ENCODE results near the gene KAZN.

KAZN gene

GRCh38 chr1:14778898-14779865 lies 180.7 kb downstream of the KAZN start:
- Histone ChIP-seq H3K4me3 (ENCODE audit: low read depth, low read length) (no peak overlapping the region), H3K4me1 (ENCODE audit: control insufficient read depth, insufficient read depth, low read length, unreplicated experiment) (no peaks in the 10 kb centered on the region), H2AFZ (ENCODE audit: low read length, unreplicated experiment) (no peak overlapping the region), H3K27me3 (ENCODE audit: insufficient read depth, low read length) (no peaks in the 10 kb centered on the region), H3K36me3 (ENCODE audit: insufficient read depth, low read length) (no peaks in the 10 kb centered on the region), H3K27ac (ENCODE audit: low read depth, low read length) (no peak overlapping the region), H3K79me2 (ENCODE audit: control insufficient read depth, insufficient read depth, low read length, unreplicated experiment) (no peaks in the 10 kb centered on the region)

- H3K4me3 ChIP-seq (ENCODE audit: low read depth, low read length), result no peak overlapping the region
- no peaks in the 10 kb centered on the region for H3K4me1 ChIP-seq (ENCODE audit: control insufficient read depth, insufficient read depth, low read length, unreplicated experiment)
- no peaks in the 10 kb centered on the region for H3K36me3 ChIP-seq (ENCODE audit: insufficient read depth, low read length)
- no peaks in the 10 kb centered on the region for H3K79me2 ChIP-seq (ENCODE audit: control insufficient read depth, insufficient read depth, low read length, unreplicated experiment)
- H3K27ac ChIP-seq (ENCODE audit: low read depth, low read length), result no peak overlapping the region
- no peaks in the 10 kb centered on the region for H3K27me3 ChIP-seq (ENCODE audit: insufficient read depth, low read length)
- H2AFZ ChIP-seq (ENCODE audit: low read length, unreplicated experiment), result no peak overlapping the region
These were observed 181.8 kb downstream of the KAZN start for GRCh38 chr1:14780271-14780670.

GRCh38 chr1:14781811-14782210 lies 183.3 kb downstream of the KAZN start:
- H3K36me3 ChIP-seq (ENCODE audit: insufficient read depth, low read length), result no peaks in the 10 kb centered on the region
- no peaks in the 10 kb centered on the region for H3K4me1 ChIP-seq (ENCODE audit: control insufficient read depth, insufficient read depth, low read length, unreplicated experiment)
- no peak overlapping the region for H3K27ac ChIP-seq (ENCODE audit: low read depth, low read length)
- no peak overlapping the region for H2AFZ ChIP-seq (ENCODE audit: low read length, unreplicated experiment)
- no peaks in the 10 kb centered on the region for H3K27me3 ChIP-seq (ENCODE audit: insufficient read depth, low read length)
- no peaks in the 10 kb centered on the region for H3K79me2 ChIP-seq (ENCODE audit: control insufficient read depth, insufficient read depth, low read length, unreplicated experiment)
- H3K4me3 ChIP-seq (ENCODE audit: low read depth, low read length), result no peak overlapping the region

- H3K27ac ChIP-seq (ENCODE audit: low read depth, low read length), result no peak overlapping the region
- H3K4me3 ChIP-seq (ENCODE audit: low read depth, low read length), result no peak overlapping the region
- no peaks in the 10 kb centered on the region for H3K4me1 ChIP-seq (ENCODE audit: control insufficient read depth, insufficient read depth, low read length, unreplicated experiment)
- H2AFZ ChIP-seq (ENCODE audit: low read length, unreplicated experiment), result no peak overlapping the region
- no peaks in the 10 kb centered on the region for H3K36me3 ChIP-seq (ENCODE audit: insufficient read depth, low read length)
- no peaks in the 10 kb centered on the region for H3K27me3 ChIP-seq (ENCODE audit: insufficient read depth, low read length)
- H3K79me2 ChIP-seq (ENCODE audit: control insufficient read depth, insufficient read depth, low read length, unreplicated experiment), result no peaks in the 10 kb centered on the region
These were observed 184.5 kb downstream of the KAZN start for GRCh38 chr1:14782741-14783591.

GRCh38 chr1:14783592-14783886 lies 185.1 kb downstream of the KAZN start:
- no peaks in the 10 kb centered on the region for H3K36me3 ChIP-seq (ENCODE audit: insufficient read depth, low read length)
- H3K79me2 ChIP-seq (ENCODE audit: control insufficient read depth, insufficient read depth, low read length, unreplicated experiment), result no peaks in the 10 kb centered on the region
- H3K4me1 ChIP-seq (ENCODE audit: control insufficient read depth, insufficient read depth, low read length, unreplicated experiment), result no peaks in the 10 kb centered on the region
- H3K27ac ChIP-seq (ENCODE audit: low read depth, low read length), result no peak overlapping the region
- no peak overlapping the region for H2AFZ ChIP-seq (ENCODE audit: low read length, unreplicated experiment)
- H3K27me3 ChIP-seq (ENCODE audit: insufficient read depth, low read length), result no peaks in the 10 kb centered on the region
- no peak overlapping the region for H3K4me3 ChIP-seq (ENCODE audit: low read depth, low read length)

- H3K4me1 ChIP-seq (ENCODE audit: control insufficient read depth, insufficient read depth, low read length, unreplicated experiment), result no peaks in the 10 kb centered on the region
- H2AFZ ChIP-seq (ENCODE audit: low read length, unreplicated experiment), result no peak overlapping the region
- H3K36me3 ChIP-seq (ENCODE audit: insufficient read depth, low read length), result no peaks in the 10 kb centered on the region
- H3K27ac ChIP-seq (ENCODE audit: low read depth, low read length), result no peak overlapping the region
- no peak overlapping the region for H3K4me3 ChIP-seq (ENCODE audit: low read depth, low read length)
- H3K27me3 ChIP-seq (ENCODE audit: insufficient read depth, low read length), result no peaks in the 10 kb centered on the region
- H3K79me2 ChIP-seq (ENCODE audit: control insufficient read depth, insufficient read depth, low read length, unreplicated experiment), result no peaks in the 10 kb centered on the region
These were observed 186.6 kb downstream of the KAZN start for GRCh38 chr1:14784790-14785773.

- H3K27me3 ChIP-seq (ENCODE audit: insufficient read depth, low read length), result no peaks in the 10 kb centered on the region
- H3K36me3 ChIP-seq (ENCODE audit: insufficient read depth, low read length), result no peaks in the 10 kb centered on the region
- H3K4me1 ChIP-seq (ENCODE audit: control insufficient read depth, insufficient read depth, low read length, unreplicated experiment), result no peaks in the 10 kb centered on the region
- no peaks in the 10 kb centered on the region for H3K79me2 ChIP-seq (ENCODE audit: control insufficient read depth, insufficient read depth, low read length, unreplicated experiment)
- no peak overlapping the region for H3K4me3 ChIP-seq (ENCODE audit: low read depth, low read length)
- H3K27ac ChIP-seq (ENCODE audit: low read depth, low read length), result no peak overlapping the region
- no peak overlapping the region for H2AFZ ChIP-seq (ENCODE audit: low read length, unreplicated experiment)
These were observed 187.7 kb downstream of the KAZN start for GRCh38 chr1:14786109-14786675.

GRCh38 chr1:14786681-14787080 lies 188.2 kb downstream of the KAZN start:
- Histone ChIP-seq H2AFZ (ENCODE audit: low read length, unreplicated experiment) (no peak overlapping the region), H3K4me1 (ENCODE audit: control insufficient read depth, insufficient read depth, low read length, unreplicated experiment) (no peaks in the 10 kb centered on the region), H3K4me3 (ENCODE audit: low read depth, low read length) (no peak overlapping the region), H3K36me3 (ENCODE audit: insufficient read depth, low read length) (no peaks in the 10 kb centered on the region), H3K79me2 (ENCODE audit: control insufficient read depth, insufficient read depth, low read length, unreplicated experiment) (no peaks in the 10 kb centered on the region), H3K27ac (ENCODE audit: low read depth, low read length) (no peak overlapping the region), H3K27me3 (ENCODE audit: insufficient read depth, low read length) (no peaks in the 10 kb centered on the region)

- H3K27ac ChIP-seq (ENCODE audit: low read depth, low read length), result no peak overlapping the region
These were observed 189.1 kb downstream of the KAZN start for GRCh38 chr1:14787604-14788003.

GRCh38 chr1:14788080-14788479 lies 189.6 kb downstream of the KAZN start:
- no peaks in the 10 kb centered on the region for H3K27me3 ChIP-seq (ENCODE audit: insufficient read depth, low read length)
- no peaks in the 10 kb centered on the region for H3K4me1 ChIP-seq (ENCODE audit: control insufficient read depth, insufficient read depth, low read length, unreplicated experiment)
- no peak overlapping the region for H2AFZ ChIP-seq (ENCODE audit: low read length, unreplicated experiment)
- H3K36me3 ChIP-seq (ENCODE audit: insufficient read depth, low read length), result no peaks in the 10 kb centered on the region
- H3K79me2 ChIP-seq (ENCODE audit: control insufficient read depth, insufficient read depth, low read length, unreplicated experiment), result no peaks in the 10 kb centered on the region
- no peak overlapping the region for H3K27ac ChIP-seq (ENCODE audit: low read depth, low read length)
- H3K4me3 ChIP-seq (ENCODE audit: low read depth, low read length), result no peak overlapping the region

More at GRCh38 chr1:14787604-14788003, 189.1 kb downstream of the KAZN start:
- no peaks in the 10 kb centered on the region for H3K27me3 ChIP-seq (ENCODE audit: insufficient read depth, low read length)
- H3K79me2 ChIP-seq (ENCODE audit: control insufficient read depth, insufficient read depth, low read length, unreplicated experiment), result no peaks in the 10 kb centered on the region
- no peak overlapping the region for H2AFZ ChIP-seq (ENCODE audit: low read length, unreplicated experiment)
- H3K4me1 ChIP-seq (ENCODE audit: control insufficient read depth, insufficient read depth, low read length, unreplicated experiment), result no peaks in the 10 kb centered on the region
- no peaks in the 10 kb centered on the region for H3K36me3 ChIP-seq (ENCODE audit: insufficient read depth, low read length)
- no peak overlapping the region for H3K4me3 ChIP-seq (ENCODE audit: low read depth, low read length)

Data from ACC112 (cell line).